Sigmoid colon (tissue), 4 donors: ENCODE data around the gene CARD11.

Experiments used
- EP300 ChIP-seq, 4 donors: sonication (generic); formaldehyde crosslinking; IDR thresholded peaks; one replicate each; pipeline ENCODE4 v1.6.1; 2017; ENCODE audit warnings: antibody characterized with exemption in 4 of 4
- POLR2A ChIP-seq, 2 donors: fragments of 450-650 bp; IDR thresholded peaks; one replicate each; pipeline ENCODE4 v1.6.1; 2016; ENCODE audit warnings: antibody characterized with exemption in 2 of 2, mild to moderate bottlenecking in 2 of 2, moderate library complexity in 2 of 2
- POLR2AphosphoS5 ChIP-seq, 4 donors: sonication (generic); formaldehyde crosslinking; IDR thresholded peaks; one replicate each; pipeline ENCODE4 v1.6.1; 2017; ENCODE audit warnings: antibody characterized with exemption in 4 of 4
- TF ChIP-seq, protein P1 (sequence below), 4 experiments: fragments of 450-650 bp in 3 of 4; fragments of 200-600 bp in 1 of 4; IDR thresholded peaks; one replicate each; pipeline ENCODE4 v1.5.1; 2016 to 2019; ENCODE audit warnings: antibody characterized with exemption in 4 of 4, mild to moderate bottlenecking in 3 of 4, moderate library complexity in 2 of 4

GRCh38 chr7:2922866-2923265 lies 120.8 kb downstream of the CARD11 start:
- TF ChIP-seq POLR2A (IDR thresholded peaks at IDR 0.05) (no peak), EP300 (IDR thresholded peaks at IDR 0.05) (no peak), POLR2AphosphoS5 (IDR thresholded peaks at IDR 0.05) (no peak)
- TF ChIP-seq, protein P1, sequence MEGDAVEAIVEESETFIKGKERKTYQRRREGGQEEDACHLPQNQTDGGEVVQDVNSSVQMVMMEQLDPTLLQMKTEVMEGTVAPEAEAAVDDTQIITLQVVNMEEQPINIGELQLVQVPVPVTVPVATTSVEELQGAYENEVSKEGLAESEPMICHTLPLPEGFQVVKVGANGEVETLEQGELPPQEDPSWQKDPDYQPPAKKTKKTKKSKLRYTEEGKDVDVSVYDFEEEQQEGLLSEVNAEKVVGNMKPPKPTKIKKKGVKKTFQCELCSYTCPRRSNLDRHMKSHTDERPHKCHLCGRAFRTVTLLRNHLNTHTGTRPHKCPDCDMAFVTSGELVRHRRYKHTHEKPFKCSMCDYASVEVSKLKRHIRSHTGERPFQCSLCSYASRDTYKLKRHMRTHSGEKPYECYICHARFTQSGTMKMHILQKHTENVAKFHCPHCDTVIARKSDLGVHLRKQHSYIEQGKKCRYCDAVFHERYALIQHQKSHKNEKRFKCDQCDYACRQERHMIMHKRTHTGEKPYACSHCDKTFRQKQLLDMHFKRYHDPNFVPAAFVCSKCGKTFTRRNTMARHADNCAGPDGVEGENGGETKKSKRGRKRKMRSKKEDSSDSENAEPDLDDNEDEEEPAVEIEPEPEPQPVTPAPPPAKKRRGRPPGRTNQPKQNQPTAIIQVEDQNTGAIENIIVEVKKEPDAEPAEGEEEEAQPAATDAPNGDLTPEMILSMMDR (IDR thresholded peaks at IDR 0.05): no peak
